A673 (cell line): Measurements from ENCODE around the gene HNF4A.

ENCODE experiments used
- CTCF ChIP-seq: fragments of 300-800, 200-600 bp; sonication (generic); conservative IDR thresholded peaks from 2 replicates; pipeline ENCODE4 v1.5.1; 2017; ENCODE audit warnings: low read depth, mild to moderate bottlenecking, antibody characterized with exemption, low read length, moderate library complexity, mixed read lengths
- EZH2 ChIP-seq: fragments of 200-600 bp; sonication (generic); IDR thresholded peaks from 2 replicates; pipeline ENCODE4 v1.6.1; 2017; ENCODE audit warnings: borderline replicate concordance, low read depth, mild to moderate bottlenecking, mixed read lengths, antibody characterized with exemption, low read length; ENCODE audit not compliant: poor library complexity, severe bottlenecking

DNA sequence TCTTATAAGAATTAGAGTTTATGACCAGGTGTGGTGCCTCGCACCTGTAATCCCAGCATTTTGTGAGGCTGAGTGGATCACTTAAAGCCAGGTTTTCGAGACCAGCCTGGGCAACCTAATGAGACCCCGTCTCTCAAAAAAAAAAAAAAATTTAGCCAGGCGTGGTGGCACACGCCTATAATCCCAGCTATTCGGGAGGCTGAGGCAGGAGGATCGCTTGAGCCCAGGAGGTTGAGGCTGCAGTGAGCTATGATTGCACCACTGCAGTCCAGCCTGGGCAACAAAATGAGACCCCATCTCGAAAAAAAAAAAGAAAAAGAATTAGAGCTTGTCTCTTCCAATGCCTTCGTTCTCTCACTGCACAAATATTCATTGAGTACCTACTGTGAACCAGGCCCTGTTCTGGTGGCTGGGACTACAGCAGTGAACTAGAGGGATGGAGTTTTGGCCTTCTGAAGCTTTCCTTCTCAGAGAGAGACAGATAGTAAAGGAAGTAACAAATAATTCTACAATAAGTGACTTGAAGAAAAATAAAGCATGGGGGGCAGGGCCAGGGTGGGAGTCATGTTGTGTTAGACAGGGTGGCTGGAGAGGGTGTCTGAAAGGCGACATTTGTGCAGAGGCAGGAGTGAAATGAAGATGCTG lies 56.4 kb downstream of the HNF4A start:
- no peak for TF ChIP-seq CTCF
- no peak for TF ChIP-seq EZH2
